NCI-H2196 (cell line): ENCODE results near the gene NAALADL2.

Experiments used
- DNase-seq: peaks from one replicate; lab custom pipeline; 2025; ENCODE audit not compliant: unreplicated experiment; lab: John Stamatoyannopoulos, UW

The NAALADL2 gene

DNA sequence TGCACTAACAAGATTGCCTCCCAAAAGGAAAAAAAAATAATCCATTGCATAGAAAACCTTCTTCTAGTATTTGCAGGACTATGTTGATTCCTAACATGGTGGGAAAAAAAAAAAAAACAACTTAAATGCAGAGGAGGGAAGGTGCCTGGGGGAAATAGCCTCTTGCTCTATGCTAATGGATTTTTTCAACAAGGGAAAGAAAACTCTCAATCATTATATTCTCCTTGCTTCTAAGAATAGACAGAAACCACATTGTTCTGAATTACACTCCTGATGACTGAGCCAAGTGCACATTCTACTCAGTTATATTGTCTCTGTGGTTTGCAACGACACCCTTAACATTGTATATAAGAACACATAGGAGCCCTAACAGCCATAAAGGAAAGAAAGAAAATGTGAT is 760.2 kb downstream of the NAALADL2 start:
- no peak for DNase-seq

DNA sequence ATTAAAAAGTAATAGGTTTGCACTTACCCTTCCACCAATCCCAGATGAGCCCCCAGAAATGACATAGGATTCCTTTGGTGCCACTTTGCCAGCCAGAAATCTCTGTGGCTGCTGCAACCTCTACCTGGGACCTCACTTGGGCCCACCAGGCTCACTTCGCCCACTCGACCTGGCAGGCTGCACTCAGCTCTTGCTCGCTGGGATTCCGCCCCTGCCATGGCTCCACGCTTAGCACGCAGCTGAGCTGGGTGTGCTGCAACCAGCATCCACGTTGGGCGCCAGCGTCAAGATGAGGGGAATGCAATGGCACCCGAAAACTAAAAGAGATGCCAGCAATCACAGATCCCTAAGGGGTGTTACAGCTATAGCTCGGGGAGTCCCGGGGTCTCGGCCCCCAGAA is 761.0 kb downstream of the NAALADL2 start:
- DNase-seq: no peak

DNA sequence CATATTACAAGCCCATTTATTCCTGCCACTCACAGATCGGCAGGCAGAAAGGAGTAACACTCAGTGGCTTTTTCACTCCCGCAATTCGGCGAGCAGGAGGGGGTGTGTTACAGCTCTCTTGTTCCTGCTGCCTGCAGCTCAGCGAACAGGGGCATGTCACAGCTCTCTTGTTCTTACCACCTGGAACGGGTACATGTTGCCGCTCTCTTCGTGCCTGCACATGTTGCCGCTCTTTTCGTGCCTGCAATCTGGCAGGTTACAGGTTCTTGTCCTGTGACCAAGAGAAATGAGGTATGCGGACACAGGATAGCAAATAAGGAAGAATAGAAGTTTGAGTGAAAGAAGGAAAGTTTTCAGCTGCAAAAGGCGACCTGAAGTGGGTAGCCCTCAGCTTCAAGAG is 761.4 kb downstream of the NAALADL2 start:
- no peak for DNase-seq

DNA sequence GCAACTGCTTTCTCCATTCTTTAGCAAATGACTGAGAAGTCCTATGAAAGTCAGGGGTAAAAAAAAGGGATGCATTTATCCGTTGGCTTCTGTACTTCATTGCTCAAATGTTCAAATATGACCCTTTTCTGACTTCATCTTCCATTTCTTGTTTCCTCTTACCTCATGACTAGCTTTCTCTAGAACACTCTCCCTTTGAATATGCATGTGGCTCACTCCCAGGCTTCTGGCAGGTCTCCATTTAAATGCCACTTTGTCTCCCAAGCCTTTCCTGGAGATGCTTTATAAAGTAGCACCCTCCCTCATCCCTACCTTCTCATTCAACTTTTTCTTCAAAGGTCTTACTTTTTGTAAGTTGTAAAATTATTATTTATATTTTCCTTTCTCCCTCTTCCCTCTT is 781.8 kb downstream of the NAALADL2 start:
- no peak for DNase-seq

DNA sequence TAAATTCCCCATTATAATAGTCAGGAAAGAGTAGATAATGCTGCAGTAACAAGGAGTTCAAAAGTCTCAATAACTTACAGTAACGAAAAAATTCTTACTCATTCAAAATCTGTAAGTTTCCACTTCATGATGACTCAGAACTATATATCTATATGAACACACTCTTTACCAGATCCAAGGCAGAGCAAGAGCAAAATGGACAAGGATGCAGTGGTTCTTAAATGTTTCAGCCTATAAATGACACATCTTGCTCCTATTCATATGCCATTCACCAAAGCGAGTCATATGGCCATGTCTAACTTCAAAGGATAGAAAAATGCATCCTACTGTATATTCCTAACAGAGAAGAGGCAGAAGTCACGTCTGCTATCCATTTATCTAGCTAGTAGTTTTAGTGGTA is 787.7 kb downstream of the NAALADL2 start:
- DNase-seq: no peak

DNA sequence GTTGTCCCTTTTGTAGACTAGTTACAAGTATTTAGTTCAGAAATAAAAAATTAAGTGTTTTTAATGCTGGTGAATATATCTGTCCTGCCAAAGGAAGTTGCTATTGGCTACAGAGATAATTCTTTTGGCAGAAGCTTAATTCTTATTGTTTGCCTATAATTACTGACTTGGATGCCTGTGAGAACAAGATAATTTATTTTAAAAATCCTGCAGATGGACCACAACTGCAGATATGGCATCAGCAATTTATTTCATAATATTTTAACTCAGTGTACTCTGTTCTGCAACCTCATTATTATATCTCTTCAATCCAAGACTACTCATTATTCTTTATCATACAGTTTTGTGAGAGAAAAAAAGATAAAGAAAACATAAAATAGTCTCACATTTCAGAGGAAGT is 789.8 kb downstream of the NAALADL2 start:
- no peak for DNase-seq

DNA sequence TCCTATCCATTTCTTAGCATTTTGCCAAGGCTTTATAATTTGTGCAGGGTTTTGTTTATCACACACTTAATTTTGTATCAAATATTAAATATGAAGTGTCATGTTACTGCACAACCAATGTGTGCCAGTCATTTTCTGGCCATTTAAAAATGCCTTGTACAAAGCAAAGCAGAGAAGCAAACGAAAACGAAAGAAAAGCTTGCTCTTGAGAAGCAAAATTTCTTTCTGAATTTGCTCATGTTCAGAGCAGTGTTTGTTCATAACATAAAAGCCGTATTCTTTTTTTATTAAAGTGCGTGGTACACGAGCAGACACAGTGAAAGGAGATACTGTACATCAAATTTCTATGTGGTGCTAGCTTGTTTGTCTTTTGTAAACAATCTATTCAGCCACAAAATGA is 792.6 kb downstream of the NAALADL2 start:
- DNase-seq: peak; percentile 41

DNA sequence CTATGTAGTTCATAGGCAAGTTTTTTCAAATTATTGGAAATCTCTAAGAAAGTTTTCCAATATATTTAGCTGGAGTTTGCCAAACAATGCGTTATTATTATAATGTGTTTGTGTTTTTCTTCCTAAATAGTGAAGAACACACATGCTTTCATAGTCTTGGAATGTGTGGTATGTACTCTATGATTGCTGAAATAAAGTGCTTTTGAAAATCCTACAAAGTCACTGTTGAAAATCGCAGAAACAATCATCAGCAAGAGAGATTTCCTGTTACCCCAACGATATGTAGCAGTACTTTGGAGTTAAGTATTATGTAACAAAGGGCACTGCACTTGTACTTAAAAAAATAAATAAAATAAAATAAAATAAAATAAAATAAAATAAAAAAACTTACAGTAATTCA is 796.2 kb downstream of the NAALADL2 start:
- DNase-seq: no peak

DNA sequence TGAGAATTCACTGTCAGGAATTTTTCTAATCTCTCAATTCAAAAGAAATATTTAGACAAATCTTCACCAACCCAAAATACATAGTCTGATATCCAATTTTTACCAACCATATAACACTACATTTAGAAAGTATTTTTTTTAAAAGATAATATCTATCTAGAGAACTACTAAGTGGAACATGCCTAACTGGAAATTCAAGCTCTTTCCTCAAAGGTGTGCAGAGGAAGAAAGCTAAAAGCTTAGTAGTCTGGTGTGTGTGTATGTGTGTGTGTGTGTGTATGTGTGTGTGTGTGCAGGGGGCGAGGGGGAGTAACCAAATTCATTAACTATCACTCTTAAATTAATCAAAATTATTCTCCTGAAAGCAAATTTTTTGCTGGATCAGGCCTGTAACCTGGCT is 797.3 kb downstream of the NAALADL2 start:
- DNase-seq: no peak

DNA sequence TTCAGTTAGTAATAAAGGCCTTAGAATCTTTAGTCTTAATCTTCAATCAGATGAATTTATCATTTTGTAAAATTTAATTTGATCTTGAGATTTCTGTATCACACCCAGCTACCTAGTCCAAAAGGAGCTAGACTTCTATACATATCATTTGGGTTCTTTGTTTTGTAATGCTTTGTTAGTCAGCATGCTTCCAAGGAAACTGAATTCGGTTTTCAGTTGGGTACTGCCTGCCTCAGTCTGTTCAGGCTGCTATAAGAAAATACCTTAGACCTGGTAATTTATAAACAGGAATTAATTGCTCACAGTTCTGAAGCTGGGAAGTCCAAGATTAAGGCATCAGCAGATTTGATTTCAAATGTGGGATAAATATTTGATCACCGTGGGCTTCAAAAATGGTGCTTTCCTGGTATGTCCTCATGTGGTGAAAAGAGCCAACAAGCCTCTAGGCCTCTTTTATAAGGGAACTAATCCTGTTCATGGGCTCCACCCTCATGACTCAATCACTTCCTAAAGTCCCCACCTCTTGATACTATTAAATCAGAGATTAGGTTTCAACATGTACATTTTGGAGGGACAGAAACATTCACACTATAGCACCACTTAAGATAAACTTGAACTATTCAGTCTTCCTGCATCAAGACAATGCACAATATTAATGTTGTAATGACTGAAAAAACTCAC is 800.7 kb downstream of the NAALADL2 start:
- no peak for DNase-seq

DNA sequence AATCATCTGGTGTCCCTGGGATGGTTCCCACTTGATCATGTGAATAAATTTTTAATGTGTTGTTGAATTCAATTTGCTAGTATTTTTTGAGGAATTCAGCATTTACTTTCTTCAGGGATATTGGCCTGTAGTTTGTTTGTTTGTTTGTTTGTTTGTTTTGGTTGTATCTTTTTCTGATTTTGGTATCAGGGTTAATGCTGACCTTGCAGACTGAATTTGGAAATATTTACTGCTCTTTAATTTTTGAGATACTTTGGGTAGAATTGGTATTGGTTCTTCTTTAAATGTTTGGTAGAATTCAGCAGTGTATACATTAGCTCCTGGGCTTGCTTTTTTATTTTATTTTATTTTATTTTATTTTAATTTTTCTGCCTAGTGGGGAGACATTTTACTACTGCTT is 803.7 kb downstream of the NAALADL2 start:
- no peak for DNase-seq

DNA sequence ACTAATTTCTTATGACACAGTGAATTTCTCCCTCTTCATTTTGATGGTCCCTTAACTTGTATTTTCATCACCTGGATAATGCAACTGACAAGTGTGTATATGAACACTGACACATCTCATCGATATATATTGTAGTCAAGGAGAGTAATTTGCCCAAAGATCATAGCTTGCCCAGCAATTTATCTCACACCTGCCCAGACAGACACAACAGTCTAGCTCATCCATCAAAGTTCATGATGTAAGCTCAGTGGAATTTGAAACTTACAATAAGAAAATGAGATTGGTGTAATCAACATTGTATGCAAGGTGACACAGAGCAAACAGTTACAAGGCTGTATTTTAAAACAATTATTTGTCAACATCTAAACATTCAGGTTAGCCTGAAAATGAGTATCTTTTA is 805.8 kb downstream of the NAALADL2 start:
- DNase-seq: no peak

DNA sequence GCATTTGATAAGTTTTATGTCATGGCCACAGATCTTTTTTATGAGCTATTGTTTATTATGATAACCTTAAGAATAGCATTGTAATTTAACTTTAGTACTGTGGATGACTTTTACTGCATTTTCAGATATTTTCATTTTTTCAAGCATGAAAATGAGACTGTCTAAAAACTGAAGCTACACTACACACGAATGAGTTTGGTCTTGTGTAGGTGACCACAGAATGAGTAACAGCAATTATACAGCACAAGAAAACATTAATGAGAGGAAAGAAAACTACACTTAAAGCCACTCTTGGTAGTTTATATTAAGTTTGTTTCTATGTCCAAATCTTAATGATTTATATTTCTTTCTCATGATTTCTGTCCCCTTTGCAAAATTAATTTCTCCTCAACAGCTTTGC is 809.2 kb downstream of the NAALADL2 start:
- no peak for DNase-seq

DNA sequence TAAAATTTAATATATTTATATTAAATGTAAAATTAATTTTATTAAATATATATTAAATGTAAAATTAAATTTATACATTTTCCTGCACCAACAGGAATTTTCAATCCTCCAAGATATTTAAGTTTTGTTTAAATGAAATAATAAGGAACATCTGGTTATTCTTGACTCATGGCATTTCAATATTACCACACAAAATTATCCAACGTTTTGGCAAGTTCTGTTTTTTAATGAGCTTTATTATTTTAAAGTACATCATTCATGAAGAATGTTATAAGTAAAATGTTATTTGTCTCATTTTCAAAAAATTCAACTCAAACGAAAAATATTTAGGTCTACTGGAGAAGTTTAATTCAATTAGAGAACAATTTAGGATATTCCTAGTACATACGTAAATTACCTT is 811.4 kb downstream of the NAALADL2 start:
- no peak for DNase-seq

DNA sequence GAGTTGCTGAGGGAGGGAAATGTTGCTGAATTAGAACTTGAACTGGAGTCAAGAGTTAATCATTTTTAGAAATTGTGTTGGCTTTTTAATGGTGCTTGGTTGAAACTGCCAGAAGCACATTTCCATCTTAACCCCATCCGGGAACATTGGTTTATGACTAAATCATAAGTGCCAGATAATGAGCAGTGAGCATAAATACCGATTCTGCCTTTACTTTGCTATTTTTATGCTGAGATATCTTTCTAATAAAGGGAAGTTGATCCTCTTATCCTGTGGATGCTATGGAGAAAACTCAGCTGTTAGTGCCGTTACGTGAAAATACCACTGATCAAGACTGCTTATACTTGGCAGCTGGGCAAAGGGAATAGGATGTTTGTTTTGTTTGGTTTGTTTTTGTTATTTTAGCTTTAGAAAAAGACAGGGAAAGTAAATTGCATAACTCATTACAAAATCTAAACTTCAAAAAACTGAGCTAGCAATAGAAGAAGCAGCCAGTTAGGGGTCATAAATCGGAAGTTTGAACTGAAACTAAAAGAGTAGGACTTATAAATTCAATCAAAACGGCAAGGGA is 813.1 kb downstream of the NAALADL2 start:
- no peak for DNase-seq

DNA sequence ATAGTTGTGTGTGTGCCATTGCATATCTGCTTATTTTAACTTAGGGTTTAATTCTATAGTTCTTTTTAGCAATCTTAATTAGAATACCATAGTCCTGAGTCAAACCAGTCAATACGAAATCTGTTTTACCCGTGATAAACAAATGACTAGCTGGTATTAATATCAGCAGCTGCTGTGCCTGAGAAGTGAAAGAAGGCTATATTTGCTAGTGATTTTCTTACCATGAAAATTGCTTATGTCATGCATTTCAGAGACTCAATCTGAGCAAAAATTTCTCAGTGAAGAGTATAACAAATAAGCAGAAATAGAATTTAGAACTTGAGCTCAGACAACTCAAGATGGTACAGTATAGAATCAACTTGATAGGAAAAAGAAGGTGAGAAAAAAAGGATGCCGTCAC is 820.4 kb downstream of the NAALADL2 start:
- no peak for DNase-seq

DNA sequence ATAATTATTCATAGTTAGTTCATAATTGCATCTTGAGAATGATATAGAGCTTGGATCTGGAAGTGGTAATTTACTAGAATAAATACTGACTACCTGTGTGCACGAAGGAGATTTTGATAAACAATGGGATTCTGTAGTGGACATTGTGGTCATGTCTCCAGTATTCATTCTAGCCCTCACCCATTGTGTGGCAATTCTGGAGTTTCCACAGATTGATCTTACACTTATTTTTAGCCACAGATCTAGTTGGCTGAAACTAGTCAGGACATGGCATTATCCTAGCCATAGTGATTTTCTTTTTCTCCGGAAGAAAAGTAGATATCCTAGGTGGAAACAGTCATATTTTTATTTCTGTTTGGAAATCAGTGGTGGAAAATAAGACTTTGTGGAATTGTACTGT is 833.1 kb downstream of the NAALADL2 start:
- no peak for DNase-seq

DNA sequence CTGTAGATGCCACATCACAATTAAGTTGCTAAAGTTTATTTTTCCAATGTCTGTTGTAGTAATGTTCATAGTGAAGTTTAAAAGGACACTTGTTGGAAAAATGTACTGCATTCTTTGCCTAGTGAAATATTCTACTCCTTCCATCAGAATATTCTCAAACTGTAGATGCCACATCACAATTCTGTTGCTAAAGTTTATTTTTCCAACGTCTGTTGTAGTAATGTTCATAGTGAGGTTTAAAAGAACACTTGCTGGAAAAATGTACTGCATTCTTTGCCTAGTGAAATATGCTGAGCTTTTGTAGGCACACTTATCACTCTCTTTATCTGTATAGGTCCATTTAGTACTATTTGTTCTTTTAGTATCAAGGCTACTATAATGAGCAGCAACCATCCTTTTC is 836.1 kb downstream of the NAALADL2 start:
- no peak for DNase-seq

DNA sequence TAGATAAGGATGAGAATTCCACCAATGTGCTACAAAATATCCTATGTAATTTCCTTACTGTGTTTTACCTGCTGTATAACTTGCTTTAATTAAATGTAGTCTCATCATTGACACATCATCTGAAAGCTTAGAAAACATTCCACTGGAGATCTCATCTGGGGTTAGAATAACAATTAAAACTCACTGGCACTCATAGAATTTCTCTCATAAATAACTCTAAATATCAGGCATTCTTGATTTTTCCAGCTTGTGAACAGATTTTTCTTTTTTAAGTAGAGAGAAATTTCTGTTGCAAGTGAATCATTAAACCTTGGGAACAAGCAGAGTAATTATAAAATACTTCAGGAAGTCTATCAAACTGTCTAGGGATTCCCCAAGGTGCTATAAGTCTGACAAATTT is 843.8 kb downstream of the NAALADL2 start:
- no peak for DNase-seq

DNA sequence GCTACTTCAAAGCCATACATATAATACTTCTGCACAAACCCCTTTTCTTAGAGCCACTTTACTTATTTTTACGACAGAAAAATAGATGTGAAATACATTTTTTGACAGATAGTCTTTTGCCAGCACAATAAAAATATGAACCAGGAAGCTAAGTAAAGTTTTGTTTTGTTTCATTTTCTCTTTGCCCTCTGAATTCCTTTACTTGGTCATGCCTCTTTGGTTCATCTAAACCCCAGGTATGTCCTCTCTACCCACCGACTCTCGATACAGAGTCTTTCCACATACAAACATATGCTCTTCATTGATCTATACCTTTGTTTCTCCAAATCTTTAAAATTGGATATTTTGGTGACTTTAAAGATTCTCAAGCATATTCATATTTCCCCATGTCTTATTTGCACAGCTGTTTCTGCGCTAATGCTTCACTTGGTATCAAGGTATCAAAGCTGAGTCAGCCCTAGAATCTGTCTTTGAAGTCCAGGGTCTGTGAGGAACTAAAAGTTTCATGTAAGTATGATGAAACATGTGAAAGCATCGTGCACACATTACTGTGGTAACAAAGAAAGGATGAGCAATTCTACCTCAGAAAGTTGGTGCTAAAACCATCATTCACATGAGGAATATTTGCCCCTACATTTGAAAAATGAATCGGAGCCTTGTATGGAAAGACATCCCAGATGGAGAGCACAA is 845.4 kb downstream of the NAALADL2 start:
- DNase-seq: no peak

DNA sequence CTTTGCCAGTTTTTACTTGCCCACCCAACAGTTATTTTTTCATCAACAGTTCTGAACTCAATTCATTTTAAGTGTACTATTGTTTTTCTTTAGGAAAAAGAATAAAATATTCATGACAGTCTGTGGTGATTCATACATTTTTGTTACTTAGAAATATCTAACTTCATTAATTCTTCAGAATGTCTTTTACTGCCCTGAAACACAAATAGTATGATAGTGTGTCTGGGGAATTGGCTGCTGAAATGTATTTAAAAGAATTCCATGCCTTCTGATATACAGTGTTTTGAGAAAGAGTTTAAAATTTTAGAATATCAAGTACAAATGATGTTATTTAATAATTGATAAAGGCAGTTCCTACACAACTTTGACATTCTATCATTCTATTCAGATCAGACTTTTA is 854.1 kb downstream of the NAALADL2 start:
- DNase-seq: no peak

DNA sequence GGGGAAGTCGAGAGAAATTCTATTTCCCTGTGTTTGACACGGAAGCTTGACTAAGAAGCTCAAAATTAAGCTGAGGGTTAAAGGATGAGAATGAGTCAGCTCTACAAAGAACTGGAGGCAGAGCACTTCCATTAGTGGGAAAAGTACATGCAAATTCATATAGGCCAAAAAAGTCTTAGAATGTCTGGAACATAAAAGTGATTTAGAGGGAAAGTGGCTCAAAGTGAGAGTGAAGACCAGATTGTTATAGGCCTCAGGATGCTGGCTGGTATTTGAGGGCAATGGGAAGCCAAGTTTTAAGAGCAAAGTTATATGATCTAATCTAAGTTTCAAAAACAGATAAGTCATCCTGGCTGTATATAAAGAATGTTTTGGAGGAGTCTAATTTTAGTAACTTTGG is 857.3 kb downstream of the NAALADL2 start:
- DNase-seq: no peak

DNA sequence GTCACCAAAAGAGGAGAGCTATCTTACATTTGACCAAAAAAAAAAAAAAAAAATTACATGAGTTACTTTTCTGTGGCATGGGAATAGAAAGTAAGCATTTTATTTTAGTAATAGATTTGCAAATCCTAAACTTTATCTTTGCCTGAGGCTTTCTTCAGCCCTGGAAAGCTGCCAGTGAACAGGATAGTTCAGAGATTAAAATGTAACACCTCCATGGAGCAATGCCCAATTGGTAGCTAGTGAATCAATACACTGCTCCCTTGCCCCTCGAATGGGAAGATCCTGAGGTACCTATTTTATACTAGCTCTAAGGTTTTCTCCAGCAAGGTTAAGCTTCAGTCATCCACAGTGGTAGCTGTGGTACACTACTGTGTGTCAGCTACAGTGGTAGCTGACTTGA is 867.1 kb downstream of the NAALADL2 start:
- no peak for DNase-seq
